Right lobe of liver (tissue), 6 donors: ENCODE data around the gene HYI. TPM values are rescaled to one million over a fixed set of nuclear protein-coding genes. Genes with fewer than 3 reads are reported as not detected.

Experiments
- ATAC-seq, 4 donors: fragments of 200-7000 bp; cut with Tn5 transposase; one replicate each; pipeline ENCODE4 v1.9.1; 2020; ENCODE audit warnings: mild to moderate bottlenecking in 4 of 4, moderate library complexity in 4 of 4
- DNase-seq, 3 donors: peaks; one replicate each; pipeline ENCODE4 v3.0.0-alpha.2; 2020
- H3K27ac ChIP-seq, 3 donors: fragments of 200-600 bp; one replicate each; pipeline ENCODE4 v1.8.0; 2022
- H3K27me3 ChIP-seq, 2 donors: fragments of 200-600 bp; one replicate each; pipeline ENCODE4 v1.8.0; 2022
- H3K36me3 ChIP-seq, 4 donors: fragments of 200-600 bp; sonication (generic) in 1 of 4; one replicate each; pipeline versions ENCODE4 v1.5.1 to v1.8.0; 2017 to 2022; ENCODE audit warnings: control low read depth in 1 of 4
- H3K4me1 ChIP-seq, 4 donors: fragments of 200-600 bp; sonication (generic) in 1 of 4; one replicate each; pipeline versions ENCODE4 v1.5.1 to v1.8.0; 2017 to 2022; ENCODE audit warnings: control low read depth in 1 of 4
- H3K4me3 ChIP-seq, 3 donors: fragments of 200-600 bp; one replicate each; pipeline ENCODE4 v1.8.0; 2022
- H3K9me3 ChIP-seq, 4 donors: fragments of 200-600 bp; sonication (generic) in 1 of 4; one replicate each; pipeline versions ENCODE4 v1.5.1 to v1.8.0; 2017 to 2022; ENCODE audit warnings: control low read depth in 1 of 4
- POLR2A ChIP-seq: fragments of 450-650 bp; IDR thresholded peaks from one replicate; pipeline ENCODE4 v1.6.1; 2017; ENCODE audit warnings: antibody characterized with exemption, mild to moderate bottlenecking
- WGBS: methylation state at CpG from one replicate; pipeline ENCODE4 v1.1.6; 2018; ENCODE audit warnings: low coverage, low lambda C conversion rate; ENCODE audit not compliant: insufficient coverage; ENCODE audit errors: missing lambda C conversion rate; 5-methylcytosine and 5-hydroxymethylcytosine counted together
- intact Hi-C, 2 donors: fragments of 100-400 bp; cut with DNase I; formaldehyde crosslinking; loops; one replicate each; pipeline versions ENCODE4 v1.11.2 to v1.14.1; 2022
- total RNA-seq, 6 experiments: library from RNA; depleted of rRNA in 2 of 6; stranded (reverse); fragments of >200 nt in 2 of 6; fragmentation: NEBNext Ultra II Directional in 3 of 6; extraction: Animal tissue kit (Norgen Biotek cat#: 25700) in 3 of 6; gene quantifications; one replicate each; pipeline versions ENCODE4 v1.1.0 to v1.2.4, GENCODE V29; 2016 to 2023
- TF ChIP-seq, protein P1 (sequence below), 4 donors: fragments of 200-600 bp in 3 of 4; fragments of 450-650 bp in 1 of 4; IDR thresholded peaks; one replicate each; pipeline versions ENCODE4 v1.5.1 to v1.8.0; 2016 to 2022; ENCODE audit warnings: antibody characterized with exemption in 4 of 4, mild to moderate bottlenecking in 2 of 4
- donor health status: DM: no; HTN: yes; CAD: no.
- donor health status: DM: no; HTN: no; CAD: no.
- donor health status: DM: no; HTN: no; CAD: no.
- donor health status: DM: no; HTN: yes; CAD: no.
- donor health status: DM: no; HTN: yes; CAD: no.

The HYI gene
- total RNA-seq, 6 experiments from 2014 or later, result 33.8 to 52.9 (median 41.9) TPM

GRCh38 chr1:43420874-43421273 lies 32.9 kb downstream of the HYI start:
- no peak for DNase-seq
- Histone ChIP-seq H3K9me3 (no peaks in the 10 kb centered on the region), H3K4me3 (no peak overlapping the region), H3K27me3 (no peaks in the 10 kb centered on the region), H3K4me1 (no peaks in the 10 kb centered on the region), H3K27ac (no peak overlapping the region), H3K36me3 (peaks cover 0 to 79% (median 31%) of the 10 kb centered on the region in 4 donors)
- intact Hi-C loops, result no loop called here
- WGBS, result 98% methylated on average over 7 of the region's 10 CpGs
- TF ChIP-seq, protein P1, sequence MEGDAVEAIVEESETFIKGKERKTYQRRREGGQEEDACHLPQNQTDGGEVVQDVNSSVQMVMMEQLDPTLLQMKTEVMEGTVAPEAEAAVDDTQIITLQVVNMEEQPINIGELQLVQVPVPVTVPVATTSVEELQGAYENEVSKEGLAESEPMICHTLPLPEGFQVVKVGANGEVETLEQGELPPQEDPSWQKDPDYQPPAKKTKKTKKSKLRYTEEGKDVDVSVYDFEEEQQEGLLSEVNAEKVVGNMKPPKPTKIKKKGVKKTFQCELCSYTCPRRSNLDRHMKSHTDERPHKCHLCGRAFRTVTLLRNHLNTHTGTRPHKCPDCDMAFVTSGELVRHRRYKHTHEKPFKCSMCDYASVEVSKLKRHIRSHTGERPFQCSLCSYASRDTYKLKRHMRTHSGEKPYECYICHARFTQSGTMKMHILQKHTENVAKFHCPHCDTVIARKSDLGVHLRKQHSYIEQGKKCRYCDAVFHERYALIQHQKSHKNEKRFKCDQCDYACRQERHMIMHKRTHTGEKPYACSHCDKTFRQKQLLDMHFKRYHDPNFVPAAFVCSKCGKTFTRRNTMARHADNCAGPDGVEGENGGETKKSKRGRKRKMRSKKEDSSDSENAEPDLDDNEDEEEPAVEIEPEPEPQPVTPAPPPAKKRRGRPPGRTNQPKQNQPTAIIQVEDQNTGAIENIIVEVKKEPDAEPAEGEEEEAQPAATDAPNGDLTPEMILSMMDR (IDR thresholded peaks at IDR 0.05), result no peak
- TF ChIP-seq POLR2A, result no peak
- no peak for ATAC-seq

DNA sequence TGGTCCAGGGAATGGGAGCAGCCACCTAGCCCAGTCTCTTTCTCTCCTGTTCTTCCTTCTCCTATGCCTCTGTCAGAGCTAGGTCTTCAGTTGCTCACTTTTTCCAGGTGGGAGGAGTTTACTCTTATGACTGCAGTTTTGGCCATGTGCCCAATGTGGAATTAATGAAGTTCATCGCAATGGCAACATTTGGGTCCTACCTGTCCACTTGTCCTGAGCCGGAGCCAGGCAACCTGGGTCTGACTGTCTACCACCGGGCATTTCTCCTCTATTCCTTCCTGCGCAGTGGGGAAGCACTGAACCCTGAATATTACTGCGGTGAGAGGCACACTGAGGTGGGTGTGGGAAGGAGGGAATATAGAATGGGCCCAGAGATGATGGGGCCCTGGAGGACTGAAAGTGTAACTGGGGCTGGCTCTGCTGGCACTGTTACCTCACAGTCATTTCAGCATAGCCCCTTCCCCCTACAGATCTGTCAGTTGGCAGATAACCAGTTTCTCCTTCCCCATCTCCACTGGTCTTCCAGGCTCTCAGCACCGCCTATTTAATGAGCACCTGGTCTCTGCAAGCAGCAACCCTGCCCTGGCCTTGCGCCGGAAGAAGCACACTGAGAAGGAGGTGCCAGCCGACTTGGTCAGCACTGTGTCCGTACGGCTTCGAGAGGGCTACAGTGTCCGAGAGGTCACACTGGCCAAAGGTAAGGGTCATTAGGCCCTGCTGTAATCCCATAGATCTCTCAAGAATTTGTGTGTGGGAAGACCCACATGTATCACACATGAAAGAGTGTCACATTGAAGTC lies 33.9 kb downstream of the HYI start:
- no peak for DNase-seq
- Histone ChIP-seq H3K9me3 (no peaks in the 10 kb centered on the region), H3K4me1 (no peaks in the 10 kb centered on the region), H3K36me3 (peaks cover 0 to 69% (median 26%) of the 10 kb centered on the region in 4 donors), H3K27me3 (no peaks in the 10 kb centered on the region), H3K27ac (no peak overlapping the region), H3K4me3 (no peak overlapping the region)
- 100% methylated on average over 3 of the region's 13 CpGs for WGBS
- TF ChIP-seq, protein P1 (IDR thresholded peaks at IDR 0.05), result no peak
- TF ChIP-seq POLR2A, result no peak
- ATAC-seq, result no peak
- intact Hi-C loops, result no loop called here

GRCh38 chr1:43418858-43419257 lies 34.9 kb downstream of the HYI start:
- Histone ChIP-seq H3K4me3 (no peak overlapping the region), H3K9me3 (no peaks in the 10 kb centered on the region), H3K27ac (no peak overlapping the region), H3K36me3 (peaks cover 0 to 60% (median 25%) of the 10 kb centered on the region in 4 donors), H3K4me1 (no peaks in the 10 kb centered on the region), H3K27me3 (no peaks in the 10 kb centered on the region)
- intact Hi-C loops, result no loop called here
- DNase-seq (no peak), ATAC-seq (no peak)
- TF ChIP-seq POLR2A, result no peak
- TF ChIP-seq, protein P1 (IDR thresholded peaks at IDR 0.05), result no peak
- 93% methylated on average over 4 of the region's 4 CpGs for WGBS

- Histone ChIP-seq H3K27me3 (no peaks in the 10 kb centered on the region), H3K9me3 (no peaks in the 10 kb centered on the region), H3K4me1 (no peaks in the 10 kb centered on the region), H3K27ac (no peak overlapping the region), H3K36me3 (peaks cover 0 to 45% (median 19%) of the 10 kb centered on the region in 4 donors), H3K4me3 (no peak overlapping the region)
- TF ChIP-seq, protein P1 (IDR thresholded peaks at IDR 0.05), result no peak
- no peak for TF ChIP-seq POLR2A
- ATAC-seq (no peak), DNase-seq (no peak)
- WGBS, result 70% methylated on average over 5 of the region's 5 CpGs
- intact Hi-C loops, result no loop called here
Observed at GRCh38 chr1:43415901-43416300, 37.8 kb downstream of the HYI start.
